ENCODE measurements around the gene RASA3. TPM values are rescaled to one million over a fixed set of nuclear protein-coding genes. Genes with fewer than 3 reads are reported as not detected.
"Not testable (repeated sequence)": the region's sequence is repeated elsewhere in the genome, so short reads cannot be mapped to it uniquely, and the experiment has no call there.

Gene RASA3
- total RNA-seq, 3 donors from 2014 or later (not counting 1 experiment from before 2014, with no cell fraction given) = 252 to 277 (median 274) TPM

DNA sequence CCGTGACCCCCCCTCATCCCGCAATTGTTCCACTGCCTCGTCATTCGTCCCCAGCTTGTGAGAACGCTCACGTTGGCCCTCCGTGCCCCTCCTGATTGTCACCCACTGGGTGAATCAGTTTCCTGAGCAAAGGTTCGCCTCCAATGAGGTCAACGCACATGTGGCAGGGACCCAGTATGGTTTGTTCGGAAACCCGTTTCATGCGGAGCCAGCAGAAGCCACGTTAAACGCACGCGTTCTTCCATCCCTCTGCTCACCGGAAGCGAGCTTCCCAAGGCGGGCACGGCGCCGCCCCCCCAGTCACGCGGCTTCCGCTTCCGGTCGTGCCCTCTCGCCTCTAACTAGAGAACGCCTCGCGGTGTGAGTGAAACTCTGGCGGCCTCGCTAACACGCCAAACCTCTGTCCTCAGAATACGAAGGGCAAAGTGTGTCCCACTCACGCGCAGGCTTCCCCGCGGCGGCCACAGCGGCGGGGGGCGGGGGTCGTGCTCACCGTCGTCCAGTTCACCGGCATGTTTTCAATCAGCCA, 28.7 kb upstream of the RASA3 start:
- H3K9me3 ChIP-seq (ENCODE audit: control insufficient read depth, insufficient read depth, low read length) = no peaks in the 10 kb centered on the region
- DNase-seq = peak in 1 of 2 donors; percentile 20
- no peaks in the 10 kb centered on the region for H3K27me3 ChIP-seq (ENCODE audit: control insufficient read depth, insufficient read depth, low read length)
- H3K4me1 ChIP-seq (ENCODE audit: control insufficient read depth, insufficient read depth, low read length) = peaks cover 53% of the 10 kb centered on the region
- no peaks in the 10 kb centered on the region for H3K27me3 Mint-ChIP-seq (ENCODE audit: low read depth in 2 of 2)
- intact Hi-C loops (cut with micrococcal nuclease) = no loop called here
- H3K27ac ChIP-seq (ENCODE audit: low read length) = no peak overlapping the region
- no peaks in the 10 kb centered on the region for H3K36me3 Mint-ChIP-seq
- TF ChIP-seq, protein P1, sequence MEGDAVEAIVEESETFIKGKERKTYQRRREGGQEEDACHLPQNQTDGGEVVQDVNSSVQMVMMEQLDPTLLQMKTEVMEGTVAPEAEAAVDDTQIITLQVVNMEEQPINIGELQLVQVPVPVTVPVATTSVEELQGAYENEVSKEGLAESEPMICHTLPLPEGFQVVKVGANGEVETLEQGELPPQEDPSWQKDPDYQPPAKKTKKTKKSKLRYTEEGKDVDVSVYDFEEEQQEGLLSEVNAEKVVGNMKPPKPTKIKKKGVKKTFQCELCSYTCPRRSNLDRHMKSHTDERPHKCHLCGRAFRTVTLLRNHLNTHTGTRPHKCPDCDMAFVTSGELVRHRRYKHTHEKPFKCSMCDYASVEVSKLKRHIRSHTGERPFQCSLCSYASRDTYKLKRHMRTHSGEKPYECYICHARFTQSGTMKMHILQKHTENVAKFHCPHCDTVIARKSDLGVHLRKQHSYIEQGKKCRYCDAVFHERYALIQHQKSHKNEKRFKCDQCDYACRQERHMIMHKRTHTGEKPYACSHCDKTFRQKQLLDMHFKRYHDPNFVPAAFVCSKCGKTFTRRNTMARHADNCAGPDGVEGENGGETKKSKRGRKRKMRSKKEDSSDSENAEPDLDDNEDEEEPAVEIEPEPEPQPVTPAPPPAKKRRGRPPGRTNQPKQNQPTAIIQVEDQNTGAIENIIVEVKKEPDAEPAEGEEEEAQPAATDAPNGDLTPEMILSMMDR (IDR thresholded peaks at IDR 0.05) = no peak
- WGBS (ENCODE audit: insufficient coverage) = 92% methylated on average over 47 of the region's 47 CpGs
- peak overlapping the region; percentile 63 to 94 for H3K27ac Mint-ChIP-seq
- H3K36me3 ChIP-seq (ENCODE audit: control insufficient read depth, insufficient read depth, low read length) = no peaks in the 10 kb centered on the region
- no peak overlapping the region for H3K4me3 ChIP-seq (ENCODE audit: low read length)
- peak in 2 of 3 donors; percentile 31 to 45 for ATAC-seq
- H3K4me3 Mint-ChIP-seq = no peak overlapping the region
- peaks cover 65 to 80% of the 10 kb centered on the region in 2 donors for H3K4me1 Mint-ChIP-seq
- H3K9me3 Mint-ChIP-seq = no peaks in the 10 kb centered on the region

- 76% methylated on average over 12 of the region's 13 CpGs for WGBS (ENCODE audit: insufficient coverage)
- ATAC-seq; H3K27ac ChIP-seq (ENCODE audit: low read length); H3K9me3 Mint-ChIP-seq; H3K27me3 ChIP-seq (ENCODE audit: control insufficient read depth, insufficient read depth, low read length); H3K36me3 ChIP-seq (ENCODE audit: control insufficient read depth, insufficient read depth, low read length); H3K4me3 ChIP-seq (ENCODE audit: low read length); H3K36me3 Mint-ChIP-seq; H3K9me3 ChIP-seq (ENCODE audit: control insufficient read depth, insufficient read depth, low read length); intact Hi-C loops (cut with micrococcal nuclease); H3K27me3 Mint-ChIP-seq (ENCODE audit: low read depth in 2 of 2): not testable (repeated sequence)
- Mint-ChIP-seq H3K4me1 (peaks cover 70 to 79% of the 10 kb centered on the region in 2 donors), H3K4me3 (peak overlapping the region; percentile 59), H3K27ac (peak overlapping the region; percentile 80 to 94)
- peak in 1 of 2 donors; percentile 31 for DNase-seq
- H3K4me1 ChIP-seq (ENCODE audit: control insufficient read depth, insufficient read depth, low read length) = peaks cover 65% of the 10 kb centered on the region
Measured at GRCh38 chr13:114158869-114159666, 26.6 kb upstream of the RASA3 start.

GRCh38 chr13:114157869-114158495, 25.6 kb upstream of the RASA3 start:
- Histone ChIP-seq H3K9me3 (ENCODE audit: control insufficient read depth, insufficient read depth, low read length) (no peaks in the 10 kb centered on the region), H3K4me3 (ENCODE audit: low read length) (no peak overlapping the region), H3K4me1 (ENCODE audit: control insufficient read depth, insufficient read depth, low read length) (peaks cover 67% of the 10 kb centered on the region), H3K27ac (ENCODE audit: low read length) (peak overlapping the region; percentile 3), H3K36me3 (ENCODE audit: control insufficient read depth, insufficient read depth, low read length) (no peaks in the 10 kb centered on the region), H3K27me3 (ENCODE audit: control insufficient read depth, insufficient read depth, low read length) (no peaks in the 10 kb centered on the region)
- DNase-seq (peak in 1 of 2 donors; percentile 60), ATAC-seq (peak in 1 of 3 donors; percentile 38)
- Mint-ChIP-seq H3K4me3 (no peak overlapping the region), H3K4me1 (peaks cover 75 to 85% of the 10 kb centered on the region in 2 donors), H3K36me3 (no peaks in the 10 kb centered on the region), H3K9me3 (peaks cover 4% of the 10 kb centered on the region in 2 donors), H3K27me3 (ENCODE audit: low read depth in 2 of 2) (no peaks in the 10 kb centered on the region), H3K27ac (peak overlapping the region in 1 of 2 donors; percentile 94)
- WGBS (ENCODE audit: insufficient coverage) = 76% methylated on average over 9 of the region's 11 CpGs
- TF ChIP-seq, protein P1 (IDR thresholded peaks at IDR 0.05) = no peak
- intact Hi-C loops (cut with micrococcal nuclease) = no loop called here

Measured in natural killer cell (primary cell).